HCT116 (cell line): ENCODE data around the gene ALPL.

Experiments
- EZH2 ChIP-seq: fragments of 200-600 bp; sonication (generic); IDR thresholded peaks from 2 replicates; pipeline ENCODE4 v1.6.1; 2017; ENCODE audit warnings: antibody characterized with exemption, mixed run types
- TF ChIP-seq, protein P1 (sequence below), 3 experiments: fragments of 200-600 bp in 1 of 3; sonication (generic) in 1 of 3; IDR thresholded peaks in 2 of 3; conservative IDR thresholded peaks in 1 of 3; 2 replicates each; pipeline ENCODE4 v1.5.1; 2012 to 2017; ENCODE audit warnings: low read depth in 2 of 3, low read length in 2 of 3, antibody characterized with exemption in 1 of 3, borderline replicate concordance in 1 of 3, control low read depth in 1 of 3, mild to moderate bottlenecking in 1 of 3, mixed read lengths in 1 of 3, mixed run types in 1 of 3, moderate library complexity in 1 of 3; ENCODE audit not compliant: insufficient read depth in 1 of 3
- TF ChIP-seq, protein P2 (sequence below): IDR thresholded peaks from 2 replicates; pipeline ENCODE4 v1.6.1; 2011; ENCODE audit warnings: mild to moderate bottlenecking, low read length, moderate library complexity; ENCODE audit not compliant: insufficient replicate concordance; ENCODE audit errors: extremely low read depth
- TF ChIP-seq, protein P3 (sequence below): IDR thresholded peaks from 2 replicates; pipeline ENCODE4 v1.6.1; 2012; ENCODE audit warnings: low read depth

DNA sequence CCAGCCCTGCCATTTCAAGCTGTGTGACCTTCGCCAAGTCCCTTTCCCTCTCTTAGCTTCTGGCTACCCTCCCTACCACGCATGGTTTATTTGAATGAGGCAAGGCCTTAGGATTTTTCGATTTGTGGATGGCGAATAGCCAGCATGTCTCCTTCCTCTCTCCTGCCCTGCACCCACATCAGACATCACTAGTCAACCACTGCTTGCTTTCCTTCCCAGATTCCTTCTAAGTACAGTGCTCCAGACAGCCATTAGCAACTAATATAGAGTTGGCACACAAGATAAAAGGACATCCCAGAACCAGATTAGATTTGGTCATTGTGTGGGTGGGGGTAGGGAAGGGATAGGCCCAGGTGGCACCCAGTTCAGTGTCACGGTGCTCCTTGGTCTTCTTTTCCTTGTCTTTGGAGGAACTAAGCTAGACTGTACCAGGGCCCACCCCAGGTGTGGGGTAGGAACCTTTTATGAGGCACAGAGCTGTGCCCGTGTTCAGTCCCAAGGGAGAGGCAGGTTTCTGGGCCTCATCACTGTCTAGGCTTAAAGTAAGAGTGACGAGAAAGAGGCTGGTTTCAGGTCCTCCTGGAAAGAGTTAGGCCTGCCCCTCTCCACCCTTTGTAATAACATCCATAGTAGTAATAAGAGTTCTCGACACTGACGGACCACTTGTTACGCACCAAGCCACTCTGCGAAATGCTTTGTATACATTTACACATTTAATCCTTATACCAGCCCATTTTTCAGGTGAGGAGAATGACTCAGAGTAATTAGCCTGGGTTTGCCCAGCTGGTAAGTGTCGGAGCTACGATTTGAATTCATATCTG, 8.6 kb downstream of the ALPL start:
- TF ChIP-seq, protein P1, sequence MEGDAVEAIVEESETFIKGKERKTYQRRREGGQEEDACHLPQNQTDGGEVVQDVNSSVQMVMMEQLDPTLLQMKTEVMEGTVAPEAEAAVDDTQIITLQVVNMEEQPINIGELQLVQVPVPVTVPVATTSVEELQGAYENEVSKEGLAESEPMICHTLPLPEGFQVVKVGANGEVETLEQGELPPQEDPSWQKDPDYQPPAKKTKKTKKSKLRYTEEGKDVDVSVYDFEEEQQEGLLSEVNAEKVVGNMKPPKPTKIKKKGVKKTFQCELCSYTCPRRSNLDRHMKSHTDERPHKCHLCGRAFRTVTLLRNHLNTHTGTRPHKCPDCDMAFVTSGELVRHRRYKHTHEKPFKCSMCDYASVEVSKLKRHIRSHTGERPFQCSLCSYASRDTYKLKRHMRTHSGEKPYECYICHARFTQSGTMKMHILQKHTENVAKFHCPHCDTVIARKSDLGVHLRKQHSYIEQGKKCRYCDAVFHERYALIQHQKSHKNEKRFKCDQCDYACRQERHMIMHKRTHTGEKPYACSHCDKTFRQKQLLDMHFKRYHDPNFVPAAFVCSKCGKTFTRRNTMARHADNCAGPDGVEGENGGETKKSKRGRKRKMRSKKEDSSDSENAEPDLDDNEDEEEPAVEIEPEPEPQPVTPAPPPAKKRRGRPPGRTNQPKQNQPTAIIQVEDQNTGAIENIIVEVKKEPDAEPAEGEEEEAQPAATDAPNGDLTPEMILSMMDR (IDR thresholded peaks at IDR 0.05 in 2 of 3, conservative IDR thresholded peaks at IDR 0.05 in 1 of 3; ENCODE audit: borderline replicate concordance in 1 of 3, insufficient read depth in 1 of 3, low read depth in 2 of 3, low read length in 2 of 3), result no peak
- TF ChIP-seq EZH2, result no peak
- TF ChIP-seq, protein P2, sequence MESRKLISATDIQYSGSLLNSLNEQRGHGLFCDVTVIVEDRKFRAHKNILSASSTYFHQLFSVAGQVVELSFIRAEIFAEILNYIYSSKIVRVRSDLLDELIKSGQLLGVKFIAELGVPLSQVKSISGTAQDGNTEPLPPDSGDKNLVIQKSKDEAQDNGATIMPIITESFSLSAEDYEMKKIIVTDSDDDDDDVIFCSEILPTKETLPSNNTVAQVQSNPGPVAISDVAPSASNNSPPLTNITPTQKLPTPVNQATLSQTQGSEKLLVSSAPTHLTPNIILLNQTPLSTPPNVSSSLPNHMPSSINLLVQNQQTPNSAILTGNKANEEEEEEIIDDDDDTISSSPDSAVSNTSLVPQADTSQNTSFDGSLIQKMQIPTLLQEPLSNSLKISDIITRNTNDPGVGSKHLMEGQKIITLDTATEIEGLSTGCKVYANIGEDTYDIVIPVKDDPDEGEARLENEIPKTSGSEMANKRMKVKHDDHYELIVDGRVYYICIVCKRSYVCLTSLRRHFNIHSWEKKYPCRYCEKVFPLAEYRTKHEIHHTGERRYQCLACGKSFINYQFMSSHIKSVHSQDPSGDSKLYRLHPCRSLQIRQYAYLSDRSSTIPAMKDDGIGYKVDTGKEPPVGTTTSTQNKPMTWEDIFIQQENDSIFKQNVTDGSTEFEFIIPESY, result no peak
- TF ChIP-seq, protein P3, sequence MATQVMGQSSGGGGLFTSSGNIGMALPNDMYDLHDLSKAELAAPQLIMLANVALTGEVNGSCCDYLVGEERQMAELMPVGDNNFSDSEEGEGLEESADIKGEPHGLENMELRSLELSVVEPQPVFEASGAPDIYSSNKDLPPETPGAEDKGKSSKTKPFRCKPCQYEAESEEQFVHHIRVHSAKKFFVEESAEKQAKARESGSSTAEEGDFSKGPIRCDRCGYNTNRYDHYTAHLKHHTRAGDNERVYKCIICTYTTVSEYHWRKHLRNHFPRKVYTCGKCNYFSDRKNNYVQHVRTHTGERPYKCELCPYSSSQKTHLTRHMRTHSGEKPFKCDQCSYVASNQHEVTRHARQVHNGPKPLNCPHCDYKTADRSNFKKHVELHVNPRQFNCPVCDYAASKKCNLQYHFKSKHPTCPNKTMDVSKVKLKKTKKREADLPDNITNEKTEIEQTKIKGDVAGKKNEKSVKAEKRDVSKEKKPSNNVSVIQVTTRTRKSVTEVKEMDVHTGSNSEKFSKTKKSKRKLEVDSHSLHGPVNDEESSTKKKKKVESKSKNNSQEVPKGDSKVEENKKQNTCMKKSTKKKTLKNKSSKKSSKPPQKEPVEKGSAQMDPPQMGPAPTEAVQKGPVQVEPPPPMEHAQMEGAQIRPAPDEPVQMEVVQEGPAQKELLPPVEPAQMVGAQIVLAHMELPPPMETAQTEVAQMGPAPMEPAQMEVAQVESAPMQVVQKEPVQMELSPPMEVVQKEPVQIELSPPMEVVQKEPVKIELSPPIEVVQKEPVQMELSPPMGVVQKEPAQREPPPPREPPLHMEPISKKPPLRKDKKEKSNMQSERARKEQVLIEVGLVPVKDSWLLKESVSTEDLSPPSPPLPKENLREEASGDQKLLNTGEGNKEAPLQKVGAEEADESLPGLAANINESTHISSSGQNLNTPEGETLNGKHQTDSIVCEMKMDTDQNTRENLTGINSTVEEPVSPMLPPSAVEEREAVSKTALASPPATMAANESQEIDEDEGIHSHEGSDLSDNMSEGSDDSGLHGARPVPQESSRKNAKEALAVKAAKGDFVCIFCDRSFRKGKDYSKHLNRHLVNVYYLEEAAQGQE, result no peak
